ENCODE results near the gene EDA.

The EDA gene

DNA sequence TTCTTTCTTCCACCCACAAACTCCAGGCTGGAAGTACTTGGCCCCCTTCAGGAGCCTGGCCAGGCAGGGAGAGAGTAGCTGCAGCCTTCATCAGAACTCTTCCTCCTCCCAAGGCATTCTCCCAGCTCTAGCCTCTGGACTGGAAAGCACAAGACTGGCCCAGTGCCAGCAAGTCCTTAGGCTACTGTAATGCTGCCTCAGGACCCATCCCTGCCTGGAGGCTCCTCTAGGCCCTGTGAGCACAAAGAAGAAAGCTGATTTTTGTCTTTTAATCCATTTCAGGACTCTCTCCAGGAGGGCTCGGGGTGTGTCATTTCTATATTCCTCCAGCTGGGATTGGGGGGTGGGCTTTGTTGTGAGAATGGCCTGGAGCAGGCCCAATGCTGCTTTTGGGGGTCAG lies 423.0 kb downstream of the EDA start:
- no peak overlapping the region for H3K4me3 ChIP-seq (ENCODE audit: low read length, poor library complexity, severe bottlenecking)
- H3F3A ChIP-seq (ENCODE audit: low read depth) = no peaks in the 10 kb centered on the region
- no peaks in the 10 kb centered on the region for H3K9me3 ChIP-seq (ENCODE audit: insufficient read depth, low read depth, low read length)
- H3K9me2 ChIP-seq (replicated peaks; ENCODE audit: low read depth, low read length) = no peaks in the 10 kb centered on the region
- no peaks in the 10 kb centered on the region for H3K27me3 ChIP-seq (ENCODE audit: insufficient read depth, low read length, poor library complexity, severe bottlenecking)
- no peaks in the 10 kb centered on the region for H4K20me1 ChIP-seq (ENCODE audit: insufficient read depth, low read length, poor library complexity, severe bottlenecking)
- no peak overlapping the region for H2AFZ ChIP-seq (ENCODE audit: low read length)
- H3K9ac ChIP-seq (ENCODE audit: low read depth, low read length, poor library complexity, severe bottlenecking) = no peak overlapping the region
- no peaks in the 10 kb centered on the region for H3K79me2 ChIP-seq (ENCODE audit: insufficient read depth, low read length)
- no peak overlapping the region for H3K4me2 ChIP-seq (ENCODE audit: low read depth, low read length, poor library complexity, severe bottlenecking)
- no peaks in the 10 kb centered on the region for H3K36me3 ChIP-seq (ENCODE audit: insufficient read depth, low read length)
- TF ChIP-seq, protein P1, sequence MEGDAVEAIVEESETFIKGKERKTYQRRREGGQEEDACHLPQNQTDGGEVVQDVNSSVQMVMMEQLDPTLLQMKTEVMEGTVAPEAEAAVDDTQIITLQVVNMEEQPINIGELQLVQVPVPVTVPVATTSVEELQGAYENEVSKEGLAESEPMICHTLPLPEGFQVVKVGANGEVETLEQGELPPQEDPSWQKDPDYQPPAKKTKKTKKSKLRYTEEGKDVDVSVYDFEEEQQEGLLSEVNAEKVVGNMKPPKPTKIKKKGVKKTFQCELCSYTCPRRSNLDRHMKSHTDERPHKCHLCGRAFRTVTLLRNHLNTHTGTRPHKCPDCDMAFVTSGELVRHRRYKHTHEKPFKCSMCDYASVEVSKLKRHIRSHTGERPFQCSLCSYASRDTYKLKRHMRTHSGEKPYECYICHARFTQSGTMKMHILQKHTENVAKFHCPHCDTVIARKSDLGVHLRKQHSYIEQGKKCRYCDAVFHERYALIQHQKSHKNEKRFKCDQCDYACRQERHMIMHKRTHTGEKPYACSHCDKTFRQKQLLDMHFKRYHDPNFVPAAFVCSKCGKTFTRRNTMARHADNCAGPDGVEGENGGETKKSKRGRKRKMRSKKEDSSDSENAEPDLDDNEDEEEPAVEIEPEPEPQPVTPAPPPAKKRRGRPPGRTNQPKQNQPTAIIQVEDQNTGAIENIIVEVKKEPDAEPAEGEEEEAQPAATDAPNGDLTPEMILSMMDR (conservative IDR thresholded peaks at IDR 0.05; ENCODE audit: low read length) = no peak
- TF ChIP-seq EZH2phosphoT487 (IDR thresholded peaks at IDR 0.05; ENCODE audit: borderline replicate concordance) = no peak
- no peaks in the 10 kb centered on the region for H3K4me1 ChIP-seq (ENCODE audit: insufficient read depth, low read length, poor library complexity, severe bottlenecking)

- no peak for TF ChIP-seq EZH2phosphoT487 (IDR thresholded peaks at IDR 0.05; ENCODE audit: borderline replicate concordance)
- TF ChIP-seq, protein P1 (conservative IDR thresholded peaks at IDR 0.05; ENCODE audit: low read length) = no peak
- Histone ChIP-seq H3K9ac (ENCODE audit: low read depth, low read length, poor library complexity, severe bottlenecking) (no peak overlapping the region), H4K20me1 (ENCODE audit: insufficient read depth, low read length, poor library complexity, severe bottlenecking) (no peaks in the 10 kb centered on the region), H3K4me1 (ENCODE audit: insufficient read depth, low read length, poor library complexity, severe bottlenecking) (no peaks in the 10 kb centered on the region), H3F3A (ENCODE audit: low read depth) (no peaks in the 10 kb centered on the region), H2AFZ (ENCODE audit: low read length) (no peak overlapping the region), H3K9me2 (replicated peaks; ENCODE audit: low read depth, low read length) (no peaks in the 10 kb centered on the region), H3K4me3 (ENCODE audit: low read length, poor library complexity, severe bottlenecking) (no peak overlapping the region), H3K79me2 (ENCODE audit: insufficient read depth, low read length) (no peaks in the 10 kb centered on the region), H3K9me3 (ENCODE audit: insufficient read depth, low read depth, low read length) (no peaks in the 10 kb centered on the region), H3K36me3 (ENCODE audit: insufficient read depth, low read length) (no peaks in the 10 kb centered on the region), H3K27me3 (ENCODE audit: insufficient read depth, low read length, poor library complexity, severe bottlenecking) (no peaks in the 10 kb centered on the region), H3K4me2 (ENCODE audit: low read depth, low read length, poor library complexity, severe bottlenecking) (no peak overlapping the region)
These were observed 423.8 kb downstream of the EDA start for GRCh38 chrX:70039758-70040157.

DNA sequence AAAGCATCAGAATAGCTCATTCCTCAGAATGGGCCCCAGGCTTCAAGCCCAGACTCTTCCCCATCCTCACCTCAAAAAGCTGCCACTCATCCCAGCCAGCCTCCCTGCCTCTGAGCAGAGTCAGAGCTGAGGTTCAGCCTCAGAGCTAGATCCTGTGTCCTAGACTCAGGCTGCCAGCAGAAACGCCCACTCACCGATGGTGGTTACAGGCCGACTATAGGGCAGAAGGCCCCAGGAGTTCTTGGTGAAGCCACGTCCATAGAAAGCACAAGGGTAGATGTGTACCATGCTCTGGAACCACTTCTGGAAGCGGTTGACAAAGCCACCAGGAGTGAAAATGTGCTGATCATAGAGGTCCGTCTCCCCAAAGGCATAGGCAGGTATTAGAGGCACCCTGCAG lies 426.1 kb downstream of the EDA start:
- H3K4me2 ChIP-seq (ENCODE audit: low read depth, low read length, poor library complexity, severe bottlenecking) = no peak overlapping the region
- H3K27me3 ChIP-seq (ENCODE audit: insufficient read depth, low read length, poor library complexity, severe bottlenecking) = no peaks in the 10 kb centered on the region
- no peak overlapping the region for H3K9ac ChIP-seq (ENCODE audit: low read depth, low read length, poor library complexity, severe bottlenecking)
- H3K9me3 ChIP-seq (ENCODE audit: insufficient read depth, low read depth, low read length) = no peaks in the 10 kb centered on the region
- H2AFZ ChIP-seq (ENCODE audit: low read length) = no peak overlapping the region
- no peaks in the 10 kb centered on the region for H3K9me2 ChIP-seq (replicated peaks; ENCODE audit: low read depth, low read length)
- no peaks in the 10 kb centered on the region for H3F3A ChIP-seq (ENCODE audit: low read depth)
- TF ChIP-seq, protein P1 (conservative IDR thresholded peaks at IDR 0.05; ENCODE audit: low read length) = no peak
- TF ChIP-seq EZH2phosphoT487 (IDR thresholded peaks at IDR 0.05; ENCODE audit: borderline replicate concordance) = no peak
- no peaks in the 10 kb centered on the region for H3K4me1 ChIP-seq (ENCODE audit: insufficient read depth, low read length, poor library complexity, severe bottlenecking)
- H3K4me3 ChIP-seq (ENCODE audit: low read length, poor library complexity, severe bottlenecking) = no peak overlapping the region
- H3K79me2 ChIP-seq (ENCODE audit: insufficient read depth, low read length) = no peaks in the 10 kb centered on the region
- H3K36me3 ChIP-seq (ENCODE audit: insufficient read depth, low read length) = no peaks in the 10 kb centered on the region
- H4K20me1 ChIP-seq (ENCODE audit: insufficient read depth, low read length, poor library complexity, severe bottlenecking) = no peaks in the 10 kb centered on the region

Measured in Loucy (cell line).